Posterior cingulate gyrus (tissue), 11 donors: ENCODE measurements around the gene NHS.
A peak's percentile ranks its signal among the peaks of the same experiment; 100 is the strongest.

Experiments
- DNase-seq, 10 donors: peaks; one replicate each; pipeline versions ENCODE4 v3.0.0 to v3.0.0-alpha.2; 2020 to 2021; ENCODE audit warnings: mixed read lengths in 3 of 10
- intact Hi-C: fragments of 100-400 bp; cut with DNase I; formaldehyde crosslinking; loops from one replicate; pipeline ENCODE4 v1.15.1; 2023

The NHS gene

DNA sequence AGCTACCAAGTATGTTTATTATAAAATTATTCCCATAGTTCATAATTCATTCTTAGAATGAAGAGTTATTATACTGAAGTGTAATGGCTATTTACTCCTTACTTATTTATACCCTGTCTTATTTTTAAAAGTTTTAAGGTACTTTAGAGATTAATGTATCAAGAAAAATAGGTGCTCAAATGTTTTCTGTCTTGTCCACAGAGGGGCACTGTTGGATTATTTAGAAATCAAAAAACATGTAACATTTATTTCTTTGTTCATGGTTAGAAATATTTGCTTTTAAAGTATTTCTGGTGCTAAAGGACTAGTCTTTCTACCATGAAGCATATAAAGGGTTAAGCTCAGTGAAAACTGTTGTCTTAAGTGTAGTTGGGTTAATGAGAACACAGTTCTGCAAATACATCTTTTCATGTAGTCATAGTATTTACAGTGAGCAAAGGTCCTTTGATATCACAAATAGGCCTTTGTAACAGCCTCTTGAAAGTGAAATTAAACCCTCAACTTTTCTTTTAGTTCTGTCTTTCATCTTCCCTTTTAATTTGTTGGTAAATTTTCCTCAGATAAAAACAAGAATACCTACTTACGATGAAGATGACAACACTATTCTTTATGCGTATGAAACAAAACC lies 370.0 kb downstream of the NHS start:
- DNase-seq = no peak
- intact Hi-C loops = no loop called here

DNA sequence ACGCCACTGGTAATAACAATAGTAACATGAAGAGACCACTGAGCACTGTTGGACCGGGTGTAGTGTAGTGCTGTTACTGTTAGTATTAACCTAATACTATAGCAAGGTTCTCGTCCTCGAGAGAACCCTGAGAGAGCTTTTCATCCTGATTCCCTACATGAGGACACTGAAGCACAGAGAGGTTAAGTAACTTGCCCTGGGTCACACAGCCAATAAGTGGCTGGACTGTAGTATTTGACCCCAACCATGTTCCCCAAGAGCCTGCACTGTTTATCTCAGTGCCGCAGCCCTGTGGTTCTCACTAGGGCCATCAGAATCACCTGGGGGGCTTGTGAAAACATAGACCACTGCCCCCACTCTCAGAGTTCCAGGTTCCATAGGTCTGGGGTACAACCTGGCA lies 372.7 kb downstream of the NHS start:
- DNase-seq = no peak
- intact Hi-C loops = no loop called here

- intact Hi-C loops = no loop called here
- DNase-seq = no peak
Measured at GRCh38 chrX:17748684-17749083, 373.7 kb downstream of the NHS start.

GRCh38 chrX:17750436-17750835 lies 375.4 kb downstream of the NHS start:
- DNase-seq = no peak
- intact Hi-C loops = no loop called here

DNA sequence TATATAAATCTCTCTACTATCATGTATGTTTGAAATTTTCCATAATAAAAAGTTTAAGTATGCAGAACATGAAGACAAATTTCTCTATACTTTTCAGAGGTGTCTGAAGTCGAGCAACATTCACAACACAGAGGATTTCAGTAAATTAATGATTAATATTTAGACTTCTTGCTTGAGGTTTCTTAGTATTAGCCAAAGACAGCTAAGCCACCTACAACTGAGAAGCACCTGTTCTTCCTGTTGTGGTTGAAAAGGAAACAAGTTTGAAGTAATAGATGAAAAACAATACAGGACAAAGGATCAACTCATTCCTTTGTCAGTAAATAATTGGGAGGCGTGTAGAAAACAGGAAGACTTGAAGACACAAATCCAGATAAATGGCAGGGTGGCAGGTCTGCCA lies 383.4 kb downstream of the NHS start:
- intact Hi-C loops = no loop called here
- no peak for DNase-seq

DNA sequence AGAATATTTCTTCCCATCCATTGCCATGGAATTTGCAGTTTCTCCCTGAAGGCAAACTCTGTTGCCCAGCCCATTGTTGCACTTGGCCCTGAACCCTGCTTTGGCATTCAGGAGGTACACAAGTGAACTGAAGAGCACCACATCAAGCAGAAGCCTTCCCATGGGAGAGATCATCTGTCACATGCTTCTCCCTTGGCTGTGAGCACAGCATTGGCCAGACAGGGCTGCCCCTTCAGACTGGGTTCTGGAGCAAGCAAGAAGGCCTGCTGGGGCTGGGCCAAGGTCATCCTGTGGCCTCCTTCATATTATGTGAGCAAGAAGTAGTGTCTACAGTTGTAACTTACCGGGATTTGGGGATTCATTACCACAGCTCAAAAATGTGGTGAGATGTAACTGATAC lies 385.0 kb downstream of the NHS start:
- DNase-seq = no peak
- intact Hi-C loops = no loop called here

- no peak for DNase-seq
- intact Hi-C loops = no loop called here
Measured at GRCh38 chrX:17767734-17768133, 392.7 kb downstream of the NHS start.

DNA sequence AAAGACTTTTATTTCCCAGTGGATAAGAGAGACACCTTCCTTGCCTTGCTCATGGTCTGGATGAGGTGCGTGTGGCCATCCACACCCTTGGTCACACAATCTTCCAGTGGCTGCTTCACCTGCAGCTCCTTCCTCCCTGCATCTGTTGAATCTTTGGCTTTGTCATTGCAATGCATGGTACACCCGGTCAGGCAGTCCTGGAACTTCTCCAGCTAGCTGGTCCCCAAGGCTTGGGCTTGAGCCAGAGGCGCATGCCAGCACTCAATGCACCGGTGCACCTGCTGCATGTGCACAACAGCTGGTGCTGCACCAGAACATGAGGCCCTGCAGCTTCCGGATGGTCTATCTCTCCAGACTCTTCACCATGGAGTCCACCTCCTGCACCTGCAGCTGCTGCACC lies 394.0 kb downstream of the NHS start:
- intact Hi-C loops = no loop called here

DNA sequence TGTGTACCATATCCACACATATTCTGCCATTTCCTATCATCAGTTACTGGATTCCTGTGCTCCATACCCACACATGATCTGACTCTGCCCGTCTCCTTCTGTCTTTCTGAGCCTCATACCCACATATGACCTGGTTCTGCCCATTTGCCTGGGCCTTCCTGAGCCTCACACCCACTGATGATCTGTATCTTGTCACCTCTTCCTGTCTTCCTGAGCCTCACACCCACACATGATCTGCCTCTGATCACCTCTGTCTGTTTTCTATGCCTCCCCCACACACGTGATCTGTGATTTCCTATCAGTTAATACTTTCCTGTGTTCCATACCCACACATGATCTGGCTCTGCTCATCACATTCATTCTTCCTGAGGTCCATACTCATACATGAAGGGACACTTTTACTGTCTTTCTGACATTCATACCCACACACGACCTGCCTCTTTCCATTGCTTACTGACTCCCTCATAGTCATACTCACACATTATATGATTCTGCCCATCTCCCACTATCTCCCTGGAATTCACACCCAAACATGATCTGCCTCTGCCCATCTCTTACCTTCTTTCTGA lies 394.8 kb downstream of the NHS start:
- intact Hi-C loops = no loop called here

More for the DNA sequence above, 394.0 kb downstream of the NHS start:
- DNase-seq = peak in 1 of 10 donors; percentile 79

GRCh38 chrX:17773221-17773876 lies 398.3 kb downstream of the NHS start:
- intact Hi-C loops = no loop called here
- no peak for DNase-seq

More for the DNA sequence above, 394.8 kb downstream of the NHS start:
- no peak for DNase-seq

DNA sequence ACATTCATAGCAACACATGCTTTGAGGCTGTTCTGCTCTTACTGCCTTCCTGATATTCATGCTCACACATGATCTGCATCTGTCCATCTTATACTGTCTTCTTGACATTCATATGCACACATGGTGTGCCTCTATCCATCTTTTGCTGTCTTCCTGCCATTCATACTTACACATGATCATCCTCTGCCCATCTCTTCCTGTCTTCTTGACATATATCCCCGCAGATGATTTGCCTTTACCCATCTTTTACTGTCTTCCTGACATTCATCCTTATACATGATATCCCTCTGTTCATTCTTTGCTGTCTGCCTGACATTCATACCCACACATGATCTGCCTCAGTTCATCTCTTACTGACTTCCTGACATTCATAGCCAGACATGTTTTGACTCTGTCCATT lies 399.1 kb downstream of the NHS start:
- no peak for DNase-seq
- intact Hi-C loops = no loop called here

DNA sequence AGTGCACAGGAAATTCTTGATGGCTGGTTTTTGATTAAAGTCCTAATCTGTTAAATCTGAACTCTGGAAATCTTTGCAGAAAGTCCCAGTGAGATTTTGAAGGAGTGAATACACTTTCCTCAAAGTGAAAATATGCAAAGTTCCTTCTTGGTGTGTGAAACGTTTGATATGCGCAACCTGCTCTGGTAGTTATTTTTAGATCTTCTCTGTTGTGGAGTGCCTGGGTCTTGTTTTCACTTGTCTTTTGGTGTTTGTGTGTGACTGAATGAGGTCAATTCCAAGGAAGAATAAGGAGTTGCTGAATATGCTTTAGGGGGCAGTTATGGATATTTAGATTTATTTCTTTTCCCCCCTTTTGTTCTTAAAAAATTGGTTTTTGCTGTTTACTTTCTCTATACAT lies 404.0 kb downstream of the NHS start:
- intact Hi-C loops = no loop called here
- DNase-seq = no peak

DNA sequence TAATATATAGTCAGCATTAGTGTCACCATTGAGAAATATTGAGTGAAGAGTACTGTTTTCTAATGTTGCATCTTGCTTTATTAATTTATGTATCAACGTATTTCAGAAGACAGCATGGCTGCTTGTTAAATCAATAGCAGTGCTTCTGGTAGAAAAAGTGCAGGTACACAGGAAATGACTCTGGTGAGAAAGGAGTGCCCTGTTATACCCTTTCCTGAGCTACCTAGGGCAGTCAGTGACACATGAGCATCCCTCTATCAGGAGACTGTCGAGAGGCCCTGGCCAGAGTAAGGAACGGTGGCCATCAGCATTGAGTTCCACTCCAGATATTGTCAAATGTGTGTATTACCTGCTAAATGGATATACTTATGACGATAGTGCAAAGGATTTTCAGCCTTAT lies 404.4 kb downstream of the NHS start:
- intact Hi-C loops = no loop called here
- peak in 1 of 10 donors; percentile 28 for DNase-seq
